Measurements from ENCODE around the gene ATP8B3. TPM values are rescaled to one million over a fixed set of nuclear protein-coding genes. Genes with fewer than 3 reads are reported as not detected.

ATP8B3 gene
- total RNA-seq, 1 donor from 2014 or later: 0.41 TPM

DNA sequence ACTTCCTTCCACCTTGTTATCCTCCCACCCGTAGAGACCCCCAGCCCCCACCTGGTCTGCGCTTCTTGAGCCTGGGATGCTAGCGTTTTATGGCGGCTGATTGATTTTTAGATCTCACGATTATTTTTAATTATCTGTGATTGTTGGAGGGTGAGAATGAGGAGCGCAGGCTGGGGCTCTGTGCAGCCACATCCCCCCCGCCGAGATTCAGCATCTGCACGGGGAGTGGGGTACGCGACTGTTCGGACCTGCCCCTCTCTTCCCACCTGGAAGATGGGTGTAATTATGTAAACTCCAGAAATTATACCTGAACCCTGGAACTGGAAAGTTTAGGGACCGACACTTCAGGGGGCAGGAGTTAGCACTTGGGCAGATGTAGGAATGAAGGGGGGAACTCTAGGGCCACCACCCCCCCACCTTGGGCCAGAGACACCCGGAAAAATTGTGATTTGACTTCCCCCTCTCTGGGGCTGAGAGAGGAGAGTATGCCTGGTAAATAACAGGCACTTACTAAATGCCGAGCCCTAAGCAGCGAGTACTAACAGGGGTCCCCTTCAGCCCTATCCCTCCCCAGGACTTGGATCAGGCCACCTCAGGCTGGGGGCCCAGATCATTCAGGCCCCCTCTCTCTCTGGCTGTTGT lies 60.6 kb downstream of the ATP8B3 start:
- Histone ChIP-seq H3K27ac (replicated peaks) (no peak overlapping the region), H3K9me3 (replicated peaks) (no peaks in the 10 kb centered on the region), H3K27me3 (ENCODE audit: low read depth) (peaks cover 95% of the 10 kb centered on the region), H3K4me1 (peaks cover 39% of the 10 kb centered on the region), H3K36me3 (no peaks in the 10 kb centered on the region), H3K4me3 (no peak overlapping the region)
- intact Hi-C loops (cut with micrococcal nuclease): no loop called here
- TF ChIP-seq, protein P1, sequence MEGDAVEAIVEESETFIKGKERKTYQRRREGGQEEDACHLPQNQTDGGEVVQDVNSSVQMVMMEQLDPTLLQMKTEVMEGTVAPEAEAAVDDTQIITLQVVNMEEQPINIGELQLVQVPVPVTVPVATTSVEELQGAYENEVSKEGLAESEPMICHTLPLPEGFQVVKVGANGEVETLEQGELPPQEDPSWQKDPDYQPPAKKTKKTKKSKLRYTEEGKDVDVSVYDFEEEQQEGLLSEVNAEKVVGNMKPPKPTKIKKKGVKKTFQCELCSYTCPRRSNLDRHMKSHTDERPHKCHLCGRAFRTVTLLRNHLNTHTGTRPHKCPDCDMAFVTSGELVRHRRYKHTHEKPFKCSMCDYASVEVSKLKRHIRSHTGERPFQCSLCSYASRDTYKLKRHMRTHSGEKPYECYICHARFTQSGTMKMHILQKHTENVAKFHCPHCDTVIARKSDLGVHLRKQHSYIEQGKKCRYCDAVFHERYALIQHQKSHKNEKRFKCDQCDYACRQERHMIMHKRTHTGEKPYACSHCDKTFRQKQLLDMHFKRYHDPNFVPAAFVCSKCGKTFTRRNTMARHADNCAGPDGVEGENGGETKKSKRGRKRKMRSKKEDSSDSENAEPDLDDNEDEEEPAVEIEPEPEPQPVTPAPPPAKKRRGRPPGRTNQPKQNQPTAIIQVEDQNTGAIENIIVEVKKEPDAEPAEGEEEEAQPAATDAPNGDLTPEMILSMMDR (IDR thresholded peaks at IDR 0.05; ENCODE audit: borderline replicate concordance): no peak
- DNase-seq: no peak

DNA sequence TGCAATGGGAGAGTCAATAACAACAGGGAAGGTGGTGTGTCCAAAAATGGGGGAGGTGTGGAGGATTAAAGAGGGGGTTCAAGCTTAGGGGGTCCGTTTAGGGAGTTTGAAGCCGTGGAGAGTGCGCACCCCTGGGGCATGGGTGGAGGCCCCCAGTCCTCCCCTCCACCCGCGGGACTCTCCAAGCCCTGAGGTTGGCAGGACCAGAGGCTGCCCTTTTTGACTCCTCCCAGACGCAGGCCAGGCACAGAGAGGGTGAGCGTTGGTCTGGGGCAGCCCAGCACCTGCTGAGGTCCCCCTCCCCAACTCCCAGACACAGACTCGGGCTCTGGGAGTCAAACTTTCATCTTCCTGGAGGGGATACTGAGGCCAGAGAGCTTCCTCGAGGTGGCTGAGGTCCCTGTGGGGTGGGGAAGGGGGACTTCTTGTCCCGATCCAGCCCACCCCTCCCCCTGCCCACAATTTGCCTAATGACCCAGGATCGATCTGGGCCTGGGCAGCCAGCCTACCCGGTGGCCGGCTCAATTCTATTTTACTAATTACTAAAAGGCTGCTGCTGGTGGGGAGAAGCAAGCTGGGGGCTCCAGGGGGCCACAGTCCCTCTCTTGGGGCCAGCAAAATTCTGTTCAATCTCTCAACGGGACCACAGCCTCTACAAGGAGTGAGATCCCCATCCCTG lies 61.6 kb downstream of the ATP8B3 start:
- no peak overlapping the region for H3K27ac ChIP-seq (replicated peaks)
- H3K4me3 ChIP-seq: no peak overlapping the region
- TF ChIP-seq, protein P1 (IDR thresholded peaks at IDR 0.05; ENCODE audit: borderline replicate concordance): no peak
- no peak for DNase-seq
- intact Hi-C loops (cut with micrococcal nuclease): no loop called here
- H3K4me1 ChIP-seq: peaks cover 33% of the 10 kb centered on the region
- H3K27me3 ChIP-seq (ENCODE audit: low read depth): peaks cover 92% of the 10 kb centered on the region
- H3K36me3 ChIP-seq: no peaks in the 10 kb centered on the region
- no peaks in the 10 kb centered on the region for H3K9me3 ChIP-seq (replicated peaks)

DNA sequence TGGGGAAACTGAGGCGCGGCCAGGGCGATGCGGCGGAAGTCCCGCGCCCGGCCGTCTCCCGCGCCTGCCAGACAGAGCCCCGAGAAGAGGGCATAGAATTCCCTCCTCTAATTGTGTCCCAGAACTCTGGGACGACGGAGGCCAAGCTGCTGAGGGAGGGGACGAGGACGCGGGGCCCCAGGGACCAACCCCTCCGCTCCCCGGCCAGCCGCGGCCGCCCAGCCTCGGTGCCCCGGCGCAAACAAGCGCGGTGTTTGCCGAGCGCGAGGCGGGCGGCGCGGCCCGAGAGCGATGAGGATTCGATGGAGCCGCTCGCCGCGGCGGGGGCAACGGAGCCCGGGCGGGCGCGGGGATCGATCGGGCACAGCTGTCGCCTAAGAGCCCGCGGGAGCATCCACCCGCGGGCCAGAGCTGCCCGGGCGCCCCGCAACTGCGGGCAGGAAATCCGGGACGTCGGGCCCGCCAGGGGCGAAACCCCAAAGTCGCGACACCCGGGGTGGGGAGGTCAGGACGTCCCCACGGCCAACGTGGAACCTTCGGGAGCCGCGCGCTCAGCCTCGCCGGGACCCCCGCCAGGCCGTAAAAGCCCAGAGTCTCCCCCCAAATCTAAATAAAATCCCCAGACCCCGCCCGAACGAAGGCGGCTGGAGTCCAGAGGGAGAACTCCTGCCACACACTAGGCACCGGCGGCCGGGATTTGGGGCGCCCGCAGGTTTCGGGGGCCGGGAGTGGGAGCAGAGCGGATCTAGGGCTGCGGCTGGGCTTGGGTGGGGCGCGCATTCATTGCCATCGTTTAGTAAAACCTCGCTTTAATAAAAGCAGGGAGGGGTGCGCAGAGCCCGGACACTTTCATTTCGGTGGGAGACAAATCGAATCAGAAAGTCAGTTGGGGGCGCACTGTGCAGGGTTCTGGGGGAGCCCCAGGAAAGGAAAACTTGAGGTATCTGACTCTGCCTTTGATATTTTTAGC lies 62.4 kb downstream of the ATP8B3 start:
- Histone ChIP-seq H3K27ac (replicated peaks) (no peak overlapping the region), H3K36me3 (no peaks in the 10 kb centered on the region), H3K27me3 (ENCODE audit: low read depth) (peaks cover 92% of the 10 kb centered on the region), H3K4me1 (peaks cover 24% of the 10 kb centered on the region), H3K9me3 (replicated peaks) (no peaks in the 10 kb centered on the region), H3K4me3 (peak overlapping the region; percentile 39)
- intact Hi-C loops (cut with micrococcal nuclease): no loop called here
- DNase-seq: no peak
- TF ChIP-seq, protein P1 (IDR thresholded peaks at IDR 0.05; ENCODE audit: borderline replicate concordance): no peak

DNA sequence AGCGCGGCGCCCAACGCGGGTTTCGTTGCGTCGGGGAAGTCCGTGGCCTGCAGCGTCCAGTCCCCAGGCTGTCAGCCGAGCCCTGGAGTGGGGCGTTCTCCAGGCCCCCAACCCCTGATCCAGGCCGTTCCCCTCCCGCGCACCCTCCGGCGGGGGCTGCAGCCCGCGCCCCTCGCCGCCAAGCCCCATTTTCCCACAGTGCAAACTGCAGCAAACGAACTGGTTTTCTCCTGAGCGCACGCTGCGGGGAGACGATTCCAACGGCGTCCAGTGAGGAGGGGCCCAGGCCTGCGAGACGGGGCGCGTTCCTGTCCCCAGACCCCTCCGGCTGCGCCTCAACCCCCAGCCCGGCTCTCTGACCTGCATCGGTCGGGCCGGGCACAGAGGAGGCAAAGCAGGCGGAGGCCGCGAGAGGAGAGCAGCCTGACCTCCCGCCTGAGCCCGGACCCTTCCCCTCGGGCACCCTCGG lies 63.2 kb downstream of the ATP8B3 start:
- Histone ChIP-seq H3K9me3 (replicated peaks) (no peaks in the 10 kb centered on the region), H3K27ac (replicated peaks) (no peak overlapping the region), H3K4me3 (peak overlapping the region; percentile 39), H3K36me3 (no peaks in the 10 kb centered on the region), H3K4me1 (peaks cover 23% of the 10 kb centered on the region), H3K27me3 (ENCODE audit: low read depth) (peaks cover 94% of the 10 kb centered on the region)
- no peak for DNase-seq
- TF ChIP-seq, protein P1 (IDR thresholded peaks at IDR 0.05; ENCODE audit: borderline replicate concordance): no peak
- intact Hi-C loops (cut with micrococcal nuclease): no loop called here

DNA sequence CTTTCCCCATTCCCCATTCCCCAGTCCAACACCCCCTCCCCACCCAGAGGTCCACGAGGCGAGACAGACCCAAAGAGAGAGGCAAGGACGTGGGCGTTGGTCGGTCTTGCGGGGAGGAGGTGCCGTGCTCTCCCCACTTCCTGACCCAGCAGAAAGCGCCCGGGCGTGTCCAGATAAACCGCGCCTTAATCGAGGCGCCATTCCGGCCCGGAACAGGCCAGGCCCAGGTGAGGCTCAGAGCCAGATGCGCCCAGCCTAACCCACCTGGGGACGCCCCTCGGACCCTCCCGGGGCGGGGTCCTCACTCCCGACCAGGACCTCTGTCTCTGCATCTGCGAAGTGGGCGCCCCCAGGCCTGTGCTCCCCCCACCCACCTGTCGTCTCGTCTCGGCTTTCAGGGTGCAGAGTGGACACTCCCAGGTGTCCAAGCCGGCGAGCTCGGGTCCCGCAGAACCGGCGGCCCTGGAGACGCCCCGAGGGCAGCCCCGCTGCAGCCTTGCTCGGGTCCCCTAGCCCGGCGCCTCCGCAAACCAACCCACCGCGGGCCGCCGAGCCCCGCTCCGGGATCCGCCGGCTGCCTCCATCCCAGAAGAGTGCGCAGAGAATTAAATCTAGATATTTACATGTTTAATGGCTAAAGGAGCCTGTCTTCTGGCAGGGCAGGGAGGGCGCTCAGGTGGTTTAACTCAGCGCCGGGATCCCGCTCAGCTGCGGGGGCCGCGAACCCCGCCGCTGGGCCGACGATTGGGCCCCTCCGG lies 63.8 kb downstream of the ATP8B3 start:
- DNase-seq: no peak
- Histone ChIP-seq H3K4me3 (no peak overlapping the region), H3K36me3 (no peaks in the 10 kb centered on the region), H3K9me3 (replicated peaks) (no peaks in the 10 kb centered on the region), H3K4me1 (peaks cover 23% of the 10 kb centered on the region), H3K27me3 (ENCODE audit: low read depth) (peaks cover 97% of the 10 kb centered on the region), H3K27ac (replicated peaks) (no peak overlapping the region)
- intact Hi-C loops (cut with micrococcal nuclease): no loop called here
- TF ChIP-seq, protein P1 (IDR thresholded peaks at IDR 0.05; ENCODE audit: borderline replicate concordance): no peak
